Right cardiac atrium (tissue), 5 donors: Measurements from ENCODE around the gene CFAP61. TPM values are rescaled to one million over a fixed set of nuclear protein-coding genes. Genes with fewer than 3 reads are reported as not detected.
A peak's percentile ranks its signal among the peaks of the same experiment; 100 is the strongest.

Source experiments
- ATAC-seq, 2 donors: fragments of 200-7000 bp; cut with Tn5 transposase; one replicate each; pipeline versions ENCODE4 v1.8.0 to v1.9.1; 2020; ENCODE audit warnings: moderate library complexity in 2 of 2, mild to moderate bottlenecking in 1 of 2
- DNase-seq, 3 donors: peaks; one replicate each; pipeline ENCODE4 v3.0.0-alpha.2; 2020
- H3K27ac ChIP-seq: one replicate; pipeline ENCODE4 v1.5.1; 2013; ENCODE audit warnings: mild to moderate bottlenecking, low read length, control low read depth, moderate library complexity
- H3K27me3 ChIP-seq: one replicate; pipeline ENCODE4 v1.6.1; 2013; ENCODE audit not compliant: control insufficient read depth, insufficient read depth
- H3K4me1 ChIP-seq: one replicate; pipeline ENCODE4 v1.6.1; 2013; ENCODE audit warnings: low read length; ENCODE audit not compliant: control insufficient read depth, insufficient read depth
- H3K4me3 ChIP-seq: one replicate; pipeline ENCODE4 v1.5.1; 2013; ENCODE audit warnings: low read length, control low read depth
- H3K9me3 ChIP-seq: one replicate; pipeline ENCODE4 v1.6.1; 2013; ENCODE audit warnings: low read length; ENCODE audit not compliant: control insufficient read depth
- WGBS: extraction: QIAGEN DNeasy Blood & Tissue Kit; methylation state at CpG from one replicate; pipeline ENCODE4 v1.1.7; 2013; 5-methylcytosine and 5-hydroxymethylcytosine counted together
- intact Hi-C, 4 donors: fragments of 100-400 bp; cut with DNase I; formaldehyde crosslinking; loops; one replicate each; pipeline versions ENCODE4 v1.11.0 to v1.14.0; 2022 to 2023
- polyA plus RNA-seq: library from polyadenylated mRNA; stranded (reverse); fragments of 200-250 nt; gene quantifications from one replicate; pipeline ENCODE4 v1.2.3, GENCODE V29; 2013
- total RNA-seq, 4 donors: library from RNA; stranded (reverse); fragmentation: NEBNext Ultra II Directional; extraction: Animal tissue kit (Norgen Biotek cat#: 25700); gene quantifications; one replicate each; pipeline ENCODE4 v1.2.1, GENCODE V29; 2021
- donor health status: healthy with polysubstance abuse.
- donor health status: DM: no; HTN: yes; CAD: no.
- donor health status: DM: no; HTN: no; CAD: no.
- donor health status: DM: no; HTN: yes; CAD: no; lungs with severe emphysema.
- donor health status: DM: yes; HTN: yes; CAD: no.

CFAP61 gene
- total and polyA plus RNA-seq, 5 donors: 0.11 to 2.4 (median 0.74) TPM; not detected in 1

- no peak for ATAC-seq
- 64% methylated on average over 7 of the region's 7 CpGs for whole genome bisulfite sequencing
Observed at GRCh38 chr20:20201639-20202038, 149.3 kb downstream of the CFAP61 start.

GRCh38 chr20:20202768-20203167, 150.4 kb downstream of the CFAP61 start:
- Histone ChIP-seq H3K27me3 (no peaks in the 10 kb centered on the region), H3K4me1 (no peaks in the 10 kb centered on the region), H3K4me3 (no peak overlapping the region), H3K27ac (no peak overlapping the region), H3K9me3 (no peaks in the 10 kb centered on the region)
- 79% methylated on average over 8 of the region's 8 CpGs for WGBS
- ATAC-seq (no peak), DNase-seq (no peak)
- intact Hi-C loops: no loop called here

More at GRCh38 chr20:20201639-20202038, 149.3 kb downstream of the CFAP61 start:
- Histone ChIP-seq H3K27ac (no peak overlapping the region), H3K27me3 (no peaks in the 10 kb centered on the region), H3K4me3 (no peak overlapping the region), H3K9me3 (no peaks in the 10 kb centered on the region), H3K4me1 (no peaks in the 10 kb centered on the region)
- intact Hi-C loops: no loop called here
- no peak for DNase-seq

GRCh38 chr20:20203784-20204183, 151.5 kb downstream of the CFAP61 start:
- DNase-seq: no peak
- Histone ChIP-seq H3K27me3 (no peaks in the 10 kb centered on the region), H3K4me3 (no peak overlapping the region), H3K4me1 (no peaks in the 10 kb centered on the region), H3K9me3 (no peaks in the 10 kb centered on the region), H3K27ac (no peak overlapping the region)
- intact Hi-C loops: no loop called here
- WGBS: 75% methylated on average over 2 of the region's 2 CpGs
- ATAC-seq: no peak

GRCh38 chr20:20204256-20204655, 151.9 kb downstream of the CFAP61 start:
- no peaks in the 10 kb centered on the region for H3K9me3 ChIP-seq
- no peak for ATAC-seq
- no peaks in the 10 kb centered on the region for H3K27me3 ChIP-seq
- WGBS: 57% methylated on average over 2 of the region's 2 CpGs
- H3K4me3 ChIP-seq: no peak overlapping the region
- no peak overlapping the region for H3K27ac ChIP-seq
- intact Hi-C loops: no loop called here
- DNase-seq: no peak
- H3K4me1 ChIP-seq: no peaks in the 10 kb centered on the region

GRCh38 chr20:20205141-20205861, 153.0 kb downstream of the CFAP61 start:
- ATAC-seq (no peak), DNase-seq (no peak)
- Histone ChIP-seq H3K27ac (no peak overlapping the region), H3K27me3 (no peaks in the 10 kb centered on the region), H3K4me3 (no peak overlapping the region), H3K4me1 (no peaks in the 10 kb centered on the region), H3K9me3 (no peaks in the 10 kb centered on the region)
- 60% methylated on average over 2 of the region's 2 CpGs for WGBS
- intact Hi-C loops: no loop called here

GRCh38 chr20:20205862-20206236, 153.5 kb downstream of the CFAP61 start:
- intact Hi-C loops: no loop called here
- no peak for DNase-seq
- Histone ChIP-seq H3K4me3 (no peak overlapping the region), H3K27ac (no peak overlapping the region), H3K27me3 (no peaks in the 10 kb centered on the region), H3K9me3 (no peaks in the 10 kb centered on the region), H3K4me1 (no peaks in the 10 kb centered on the region)
- no peak for ATAC-seq
- 60% methylated on average over 1 of the region's 1 CpG for WGBS

GRCh38 chr20:20206788-20207187, 154.5 kb downstream of the CFAP61 start:
- Histone ChIP-seq H3K27me3 (no peaks in the 10 kb centered on the region), H3K4me1 (no peaks in the 10 kb centered on the region), H3K9me3 (no peaks in the 10 kb centered on the region), H3K4me3 (no peak overlapping the region), H3K27ac (no peak overlapping the region)
- ATAC-seq: no peak
- intact Hi-C loops: no loop called here
- no peak for DNase-seq
- WGBS: 83% methylated on average over 1 of the region's 1 CpG

- Histone ChIP-seq H3K27ac (no peak overlapping the region), H3K4me3 (no peak overlapping the region), H3K27me3 (no peaks in the 10 kb centered on the region), H3K4me1 (no peaks in the 10 kb centered on the region), H3K9me3 (no peaks in the 10 kb centered on the region)
- ATAC-seq (no peak), DNase-seq (no peak)
- intact Hi-C loops: no loop called here
- 20% methylated on average over 6 of the region's 6 CpGs for WGBS
Observed at GRCh38 chr20:20207291-20207690, 155.0 kb downstream of the CFAP61 start.

GRCh38 chr20:20207872-20208271, 155.5 kb downstream of the CFAP61 start:
- H3K4me1 ChIP-seq: no peaks in the 10 kb centered on the region
- no peak overlapping the region for H3K27ac ChIP-seq
- H3K4me3 ChIP-seq: no peak overlapping the region
- H3K9me3 ChIP-seq: no peaks in the 10 kb centered on the region
- intact Hi-C loops: no loop called here
- DNase-seq (no peak), ATAC-seq (no peak)
- WGBS: 81% methylated on average over 7 of the region's 7 CpGs
- H3K27me3 ChIP-seq: no peaks in the 10 kb centered on the region

GRCh38 chr20:20209684-20210083, 157.4 kb downstream of the CFAP61 start:
- H3K27me3 ChIP-seq: no peaks in the 10 kb centered on the region
- no peak overlapping the region for H3K27ac ChIP-seq
- intact Hi-C loops: no loop called here
- no peak for DNase-seq
- WGBS: 77% methylated on average over 5 of the region's 5 CpGs
- no peaks in the 10 kb centered on the region for H3K9me3 ChIP-seq
- ATAC-seq: no peak
- peaks cover 2% of the 10 kb centered on the region for H3K4me1 ChIP-seq
- H3K4me3 ChIP-seq: no peak overlapping the region

- H3K4me3 ChIP-seq: no peak overlapping the region
- no peak overlapping the region for H3K27ac ChIP-seq
- intact Hi-C loops: no loop called here
- peaks cover 2% of the 10 kb centered on the region for H3K4me1 ChIP-seq
- 33% methylated on average over 5 of the region's 5 CpGs for WGBS
- no peaks in the 10 kb centered on the region for H3K27me3 ChIP-seq
- ATAC-seq (peak in 1 of 2 donors; percentile 78), DNase-seq (peak in 1 of 3 donors; percentile 35)
- no peaks in the 10 kb centered on the region for H3K9me3 ChIP-seq
Observed at GRCh38 chr20:20210327-20210726, 158.0 kb downstream of the CFAP61 start.

- intact Hi-C loops: no loop called here
- H3K27ac ChIP-seq: no peak overlapping the region
- WGBS: 83% methylated on average over 6 of the region's 6 CpGs
- ATAC-seq (no peak), DNase-seq (no peak)
- H3K9me3 ChIP-seq: no peaks in the 10 kb centered on the region
- no peaks in the 10 kb centered on the region for H3K27me3 ChIP-seq
- H3K4me1 ChIP-seq: peaks cover 2% of the 10 kb centered on the region
- H3K4me3 ChIP-seq: no peak overlapping the region
Observed at GRCh38 chr20:20210943-20211273, 158.6 kb downstream of the CFAP61 start.
